ENCODE results near the gene NCKAP5.
"Not testable (repeated sequence)": the region's sequence is repeated elsewhere in the genome, so short reads cannot be mapped to it uniquely, and the experiment has no call there.

Gene NCKAP5

GRCh38 chr2:133492719-133493380, 75.4 kb downstream of the NCKAP5 start:
- no peak for DNase-seq

DNA sequence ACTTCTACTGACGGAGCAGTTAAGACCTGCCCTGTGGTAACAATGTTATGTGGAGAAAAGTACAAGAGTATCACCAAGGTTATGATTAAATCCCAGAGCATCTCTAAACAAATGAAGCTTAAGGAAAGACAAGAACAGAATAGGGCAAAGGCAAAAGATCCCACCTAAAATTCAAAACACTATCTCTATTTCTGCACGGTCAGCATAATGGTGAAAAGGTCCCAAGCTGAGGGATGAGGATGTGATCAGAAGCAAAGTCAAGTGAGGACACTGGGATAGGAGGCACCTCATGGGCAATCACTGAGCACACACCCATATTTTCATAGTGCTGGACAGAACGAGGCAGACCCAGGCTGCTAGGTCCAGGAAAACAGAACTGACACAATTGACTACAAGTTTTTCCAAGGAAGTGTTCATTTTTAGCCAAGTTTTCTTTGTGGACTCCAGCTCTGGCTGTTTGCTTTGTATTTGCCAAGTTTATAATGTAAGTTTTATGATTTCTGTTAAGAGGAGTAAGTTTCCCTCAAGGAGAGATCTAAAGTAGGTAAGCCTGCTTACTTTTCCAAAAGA, 77.8 kb downstream of the NCKAP5 start:
- no peak for DNase-seq

DNA sequence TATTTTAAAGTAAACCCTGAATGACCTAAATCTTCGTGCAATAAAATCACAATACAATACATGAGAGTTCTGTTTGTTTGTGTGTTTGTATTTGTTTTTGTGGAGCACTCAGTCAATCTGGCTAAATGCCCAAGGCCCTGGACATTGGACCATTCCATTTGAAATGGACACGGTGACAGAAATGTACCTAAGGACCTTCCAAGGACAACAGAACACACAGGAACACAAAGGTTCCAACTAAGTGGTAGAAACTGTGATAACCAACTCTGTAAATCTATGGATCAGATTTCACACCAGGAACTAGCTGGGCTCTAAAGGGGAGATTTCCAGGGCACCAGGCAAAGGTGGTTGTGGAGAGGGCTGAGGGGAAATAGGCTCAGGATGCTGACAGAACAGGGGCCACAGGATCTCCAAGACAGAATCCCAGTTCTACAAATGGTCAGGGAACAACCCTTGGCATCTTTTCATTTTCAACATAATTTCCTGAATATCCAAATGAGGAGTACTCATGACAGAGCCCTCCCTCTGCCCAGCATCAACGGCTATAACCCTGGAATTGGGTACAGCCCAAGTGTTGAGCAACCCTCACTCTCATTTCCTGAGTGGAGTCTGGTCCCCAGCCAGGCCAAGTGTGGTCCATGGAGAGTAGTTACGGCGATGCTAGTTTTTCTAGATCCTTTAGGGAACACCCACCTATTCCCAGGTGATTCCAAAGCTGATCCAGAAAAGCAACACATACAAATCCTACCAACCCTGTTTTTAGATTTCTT, 78.4 kb downstream of the NCKAP5 start:
- no peak for DNase-seq

DNA sequence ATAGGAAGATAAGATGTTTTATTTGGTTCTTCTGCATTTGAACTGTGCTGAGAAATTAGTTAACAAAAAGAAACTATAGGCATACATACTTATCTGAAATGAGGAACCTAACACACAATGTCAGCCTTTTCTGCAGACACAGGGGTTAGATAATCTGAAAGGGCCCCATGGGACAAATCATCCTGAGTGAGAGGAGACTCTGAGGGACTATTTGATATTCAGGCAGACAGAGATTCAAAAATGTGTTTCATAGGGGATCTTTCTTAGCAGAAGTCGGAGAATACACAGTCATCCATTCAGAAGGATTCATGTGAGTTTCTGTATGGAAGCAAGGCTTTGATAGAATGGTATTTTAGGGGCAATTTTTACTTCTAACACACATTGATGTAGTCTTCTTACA, 79.1 kb downstream of the NCKAP5 start:
- DNase-seq, result no peak

- no peak for DNase-seq
Observed at GRCh38 chr2:133486771-133487191, 81.5 kb downstream of the NCKAP5 start.

DNA sequence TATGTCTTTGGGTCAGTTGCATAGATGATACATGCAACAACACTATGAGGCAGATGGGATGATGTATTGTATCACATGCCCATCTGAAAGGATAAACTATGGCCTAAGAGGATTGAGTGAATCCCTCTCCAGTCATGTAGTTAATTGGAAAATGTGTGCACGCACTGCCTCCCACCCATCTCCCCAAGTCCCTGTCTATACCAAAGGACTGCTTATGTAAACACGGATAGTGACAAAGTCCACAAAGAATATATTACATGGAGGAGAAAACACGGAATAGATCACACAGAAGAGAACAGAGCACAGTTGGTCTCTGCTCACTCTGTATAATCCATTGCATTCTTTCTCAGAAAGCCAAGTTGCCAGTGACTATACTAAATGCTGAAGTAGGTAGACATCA, 82.4 kb downstream of the NCKAP5 start:
- no peak for DNase-seq

DNA sequence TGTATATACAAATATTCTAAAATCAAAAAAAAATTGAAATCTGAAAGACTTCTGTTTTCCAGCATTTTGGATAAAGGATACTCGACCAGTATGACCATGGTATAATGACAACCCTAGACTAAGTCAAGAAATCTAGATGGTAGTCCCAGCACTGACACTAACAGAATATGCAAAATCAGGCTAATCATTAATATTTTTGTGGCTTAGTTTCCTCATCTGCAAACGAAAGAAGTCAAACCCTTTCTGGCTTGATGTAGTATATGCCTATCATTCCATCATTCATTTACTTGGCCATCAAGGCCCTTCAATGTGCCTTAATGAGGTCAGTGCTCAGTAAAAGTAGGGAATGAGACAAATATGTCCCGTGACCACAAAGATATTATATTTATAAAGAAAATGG, 83.5 kb downstream of the NCKAP5 start:
- DNase-seq, result no peak

DNA sequence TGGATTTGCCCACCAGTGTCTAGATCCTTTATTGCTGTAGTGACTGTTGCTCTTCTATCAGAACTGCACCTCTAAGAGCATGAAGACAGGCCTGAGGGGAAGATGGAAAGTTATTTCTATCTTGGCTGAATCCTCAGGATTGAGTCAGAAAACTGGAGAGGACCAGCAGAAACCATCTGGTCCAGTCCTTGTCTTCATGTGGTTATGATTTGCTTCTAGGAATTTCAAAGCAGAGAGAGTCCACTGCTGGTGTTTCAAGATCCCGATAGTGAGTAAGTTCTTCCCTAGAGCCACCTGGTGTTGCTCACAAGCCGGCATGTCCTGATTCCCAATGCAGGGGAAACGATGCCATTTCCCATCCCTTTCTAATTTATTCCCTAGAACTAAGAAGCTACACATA, 84.2 kb downstream of the NCKAP5 start:
- DNase-seq, result no peak

- DNase-seq, result no peak
Observed at GRCh38 chr2:133483181-133483580, 85.1 kb downstream of the NCKAP5 start.

GRCh38 chr2:133480707-133481429, 87.4 kb downstream of the NCKAP5 start:
- no peak for DNase-seq

- no peak for DNase-seq
Observed at GRCh38 chr2:133477616-133477990, 90.7 kb downstream of the NCKAP5 start.

- DNase-seq, result no peak
Observed at GRCh38 chr2:133476931-133477615, 91.2 kb downstream of the NCKAP5 start.

- no peak for DNase-seq
Observed at GRCh38 chr2:133476286-133476685, 92.0 kb downstream of the NCKAP5 start.

GRCh38 chr2:133475610-133476009, 92.7 kb downstream of the NCKAP5 start:
- DNase-seq, result no peak

GRCh38 chr2:133470446-133470845, 97.8 kb downstream of the NCKAP5 start:
- DNase-seq, result not testable (repeated sequence)

- no peak for DNase-seq
Observed at GRCh38 chr2:133462811-133463210, 105.5 kb downstream of the NCKAP5 start.

GRCh38 chr2:133461484-133461883, 106.8 kb downstream of the NCKAP5 start:
- DNase-seq, result no peak

- DNase-seq, result no peak
Observed at GRCh38 chr2:133459590-133459989, 108.7 kb downstream of the NCKAP5 start.

DNA sequence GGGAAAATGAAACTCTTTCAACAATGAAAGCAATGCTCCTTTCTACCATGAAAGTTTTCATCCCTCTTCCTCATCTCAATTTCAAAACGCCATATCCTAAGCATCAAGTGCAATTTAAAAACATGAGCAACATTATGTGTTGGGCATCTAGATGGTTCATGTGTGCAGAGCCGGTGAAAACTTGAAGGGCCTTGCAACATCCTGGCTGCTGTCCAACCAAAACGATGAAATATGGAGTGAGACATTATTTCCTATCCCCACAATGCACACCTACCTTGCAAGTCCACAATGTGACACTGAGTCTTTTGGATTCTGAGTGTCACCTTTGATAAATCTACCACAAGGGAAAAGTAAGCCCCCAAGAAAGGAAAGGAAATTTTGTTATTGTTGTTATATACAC, 110.0 kb downstream of the NCKAP5 start:
- no peak for DNase-seq

DNA sequence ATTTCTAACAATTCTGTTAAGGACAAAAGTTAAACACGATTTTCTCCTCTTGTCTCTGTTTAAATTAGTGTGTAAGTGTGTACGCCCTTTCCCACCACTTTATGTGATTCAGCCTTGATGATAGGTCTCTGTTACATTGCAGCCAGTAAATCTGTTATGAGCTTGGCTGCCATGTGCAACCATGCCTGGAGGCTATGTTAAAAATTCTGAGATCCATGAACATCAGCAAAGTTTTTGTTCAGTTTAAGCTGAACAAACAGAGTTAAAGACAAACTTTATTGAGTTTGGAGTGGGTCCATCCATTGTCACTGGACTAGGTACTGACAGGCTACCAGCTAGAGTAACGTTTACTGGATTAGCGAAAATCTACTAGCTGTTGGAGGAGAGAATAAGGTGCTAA, 110.4 kb downstream of the NCKAP5 start:
- peak; percentile 22 for DNase-seq

DNA sequence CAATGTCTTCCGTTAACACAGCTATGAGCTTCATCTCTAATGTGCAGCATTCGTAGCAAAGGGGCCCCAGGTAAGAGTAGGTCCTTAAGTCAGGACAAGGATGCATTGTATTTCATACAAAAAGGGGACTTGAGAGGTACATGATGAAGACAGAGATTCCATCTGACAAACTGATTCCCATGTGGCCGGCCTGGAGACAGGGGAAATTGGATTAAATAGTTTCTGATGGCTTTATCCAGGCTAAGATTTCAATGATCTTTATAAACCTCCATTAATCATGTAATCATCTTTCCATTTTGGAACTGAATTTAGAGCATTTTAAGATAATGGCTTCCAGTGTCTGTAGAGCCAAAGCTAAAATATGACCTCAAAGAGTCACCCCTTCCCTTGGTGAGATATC, 111.3 kb downstream of the NCKAP5 start:
- DNase-seq, result no peak

- no peak for DNase-seq
Observed at GRCh38 chr2:133456156-133456555, 112.1 kb downstream of the NCKAP5 start.

DNA sequence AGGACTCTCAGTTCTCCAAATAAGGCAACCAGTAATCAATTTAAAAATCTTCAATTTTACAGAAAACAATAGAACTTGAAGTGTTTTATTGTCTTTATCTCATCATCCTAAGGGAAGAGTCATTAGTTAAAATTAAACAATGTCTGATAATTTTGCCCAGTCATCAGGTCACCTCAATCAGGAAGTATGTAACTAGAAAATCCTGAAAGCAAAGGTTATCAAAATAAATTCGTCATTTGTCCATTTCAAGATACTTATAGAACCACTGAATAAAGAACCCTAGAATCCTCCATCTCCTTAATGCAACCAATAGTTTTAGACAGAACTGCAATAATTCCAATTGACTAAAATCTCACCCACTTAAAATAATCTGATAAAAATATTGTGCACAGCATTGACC, 115.2 kb downstream of the NCKAP5 start:
- DNase-seq, result no peak

Data from NCI-H69 (cell line).